ENCODE data around the gene CHN2. TPM values are rescaled to one million over a fixed set of nuclear protein-coding genes. Genes with fewer than 3 reads are reported as not detected.
A peak's percentile ranks its signal among the peaks of the same experiment; 100 is the strongest.

The CHN2 gene
- total RNA-seq, 1 experiment from 2014 or later = 5.1 TPM

DNA sequence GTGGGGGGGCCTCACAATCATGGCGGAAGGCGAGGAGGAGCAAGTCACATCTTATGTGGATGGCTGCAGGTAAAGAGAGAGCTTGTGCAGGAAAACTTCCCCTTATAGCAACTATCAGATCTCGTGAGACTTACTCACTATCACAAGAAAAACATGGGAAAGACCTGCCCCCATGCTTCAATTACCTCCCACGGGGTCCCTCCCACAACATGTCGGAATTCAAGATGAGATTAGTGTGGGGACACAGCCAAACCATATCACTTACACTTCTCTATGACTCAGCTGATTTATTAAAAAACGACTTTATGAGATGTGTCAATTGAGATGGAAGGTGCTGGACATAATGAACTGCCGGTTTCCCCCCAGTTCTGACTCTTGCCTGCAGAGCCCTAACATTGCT is 23.8 kb upstream of the CHN2 start:
- CTCF ChIA-PET = interaction anchor here (0.5 kb wide), 1 partner anchor 10 kb away, joined by 3 read pairs; no protein-coding TSS in a partner anchor
- H3K9me3 Mint-ChIP-seq (ENCODE audit: unreplicated experiment) = no peaks in the 10 kb centered on the region
- H3K36me3 Mint-ChIP-seq (ENCODE audit: insufficient read depth, unreplicated experiment) = no peaks in the 10 kb centered on the region
- no peaks in the 10 kb centered on the region for H3K4me1 Mint-ChIP-seq (ENCODE audit: insufficient read depth, unreplicated experiment)
- no peak for TF ChIP-seq CTCF (IDR thresholded peaks at IDR 0.05; ENCODE audit: unreplicated experiment)
- intact Hi-C loops (cut with micrococcal nuclease) = no loop called here
- H3K27me3 Mint-ChIP-seq (ENCODE audit: insufficient read depth, unreplicated experiment) = no peaks in the 10 kb centered on the region
- POLR2A ChIA-PET = interaction anchor here (0.7 kb wide), 1 partner anchor 80 kb away, joined by 3 read pairs; no protein-coding TSS in a partner anchor
- no peak overlapping the region for H3K4me3 Mint-ChIP-seq (ENCODE audit: unreplicated experiment)
- H3K27ac Mint-ChIP-seq (ENCODE audit: low read depth, unreplicated experiment) = no peak overlapping the region
- no TSS peak for BruUV-seq (replicated peaks)
- DNase-seq (ENCODE audit: unreplicated experiment) = no peak

DNA sequence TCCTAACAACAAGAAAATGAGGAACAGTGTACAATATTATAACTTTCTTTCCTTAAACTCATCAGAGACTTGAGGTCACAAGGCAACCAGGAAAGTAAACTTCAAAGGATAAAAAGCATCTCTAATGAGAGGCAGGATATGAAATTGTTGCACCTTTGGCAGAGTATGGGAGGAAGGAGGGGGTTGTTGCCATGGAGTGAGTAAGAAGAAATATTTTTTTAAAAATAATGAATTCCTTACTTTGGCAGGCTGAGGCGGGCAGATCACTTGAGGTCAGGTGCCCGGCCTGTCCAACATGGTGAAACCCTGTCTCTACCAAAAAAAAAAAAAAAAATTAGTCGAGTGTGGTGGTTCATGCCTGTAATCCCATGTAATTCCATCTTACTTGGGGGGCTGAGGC is 21.1 kb upstream of the CHN2 start:
- H3K27me3 Mint-ChIP-seq (ENCODE audit: insufficient read depth, unreplicated experiment) = no peaks in the 10 kb centered on the region
- no peak overlapping the region for H3K4me3 Mint-ChIP-seq (ENCODE audit: unreplicated experiment)
- H3K9me3 Mint-ChIP-seq (ENCODE audit: unreplicated experiment) = no peaks in the 10 kb centered on the region
- intact Hi-C loops (cut with micrococcal nuclease) = no loop called here
- ChIA-PET CTCF (interaction anchor here (0.6 to 3.6 kb wide), 6 partner anchors 10 to 305 kb away, joined by 3 to 24 read pairs (median 4); no protein-coding TSS in a partner anchor), POLR2A (interaction anchor here (0.6 kb wide), 2 partner anchors 15 to 24 kb away, joined by 3 read pairs; no protein-coding TSS in a partner anchor)
- no peak for DNase-seq (ENCODE audit: unreplicated experiment)
- no TSS peak for BruUV-seq (replicated peaks)
- H3K27ac Mint-ChIP-seq (ENCODE audit: low read depth, unreplicated experiment) = no peak overlapping the region
- H3K36me3 Mint-ChIP-seq (ENCODE audit: insufficient read depth, unreplicated experiment) = no peaks in the 10 kb centered on the region
- no peak for TF ChIP-seq CTCF (IDR thresholded peaks at IDR 0.05; ENCODE audit: unreplicated experiment)
- H3K4me1 Mint-ChIP-seq (ENCODE audit: insufficient read depth, unreplicated experiment) = peaks cover 7% of the 10 kb centered on the region

GRCh38 chr7:29177963-29178600 is 16.5 kb upstream of the CHN2 start:
- TF ChIP-seq CTCF (IDR thresholded peaks at IDR 0.05; ENCODE audit: unreplicated experiment) = no peak
- BruUV-seq (replicated peaks) = no TSS peak
- no peak for DNase-seq (ENCODE audit: unreplicated experiment)
- no peak overlapping the region for H3K4me3 Mint-ChIP-seq (ENCODE audit: unreplicated experiment)
- POLR2A ChIA-PET = no interaction called here
- H3K27ac Mint-ChIP-seq (ENCODE audit: low read depth, unreplicated experiment) = peak overlapping the region; percentile 5
- intact Hi-C loops (cut with micrococcal nuclease) = no loop called here
- no peaks in the 10 kb centered on the region for H3K36me3 Mint-ChIP-seq (ENCODE audit: insufficient read depth, unreplicated experiment)
- H3K4me1 Mint-ChIP-seq (ENCODE audit: insufficient read depth, unreplicated experiment) = peaks cover 7% of the 10 kb centered on the region
- no peaks in the 10 kb centered on the region for H3K27me3 Mint-ChIP-seq (ENCODE audit: insufficient read depth, unreplicated experiment)
- CTCF ChIA-PET = interaction anchor here (0.9 to 3.1 kb wide), 2 partner anchors 11 to 257 kb away, joined by 3 to 22 read pairs; no protein-coding TSS in a partner anchor
- H3K9me3 Mint-ChIP-seq (ENCODE audit: unreplicated experiment) = no peaks in the 10 kb centered on the region

GRCh38 chr7:29179115-29179514 is 15.5 kb upstream of the CHN2 start:
- no TSS peak for BruUV-seq (replicated peaks)
- Mint-ChIP-seq H3K36me3 (ENCODE audit: insufficient read depth, unreplicated experiment) (no peaks in the 10 kb centered on the region), H3K27ac (ENCODE audit: low read depth, unreplicated experiment) (no peak overlapping the region), H3K4me3 (ENCODE audit: unreplicated experiment) (no peak overlapping the region), H3K4me1 (ENCODE audit: insufficient read depth, unreplicated experiment) (peaks cover 7% of the 10 kb centered on the region), H3K27me3 (ENCODE audit: insufficient read depth, unreplicated experiment) (no peaks in the 10 kb centered on the region), H3K9me3 (ENCODE audit: unreplicated experiment) (no peaks in the 10 kb centered on the region)
- CTCF ChIA-PET = interaction anchor here (2.5 kb wide), 1 partner anchor 10 kb away, joined by 19 read pairs; no protein-coding TSS in a partner anchor
- no peak for TF ChIP-seq CTCF (IDR thresholded peaks at IDR 0.05; ENCODE audit: unreplicated experiment)
- intact Hi-C loops (cut with micrococcal nuclease) = no loop called here
- POLR2A ChIA-PET = no interaction called here
- no peak for DNase-seq (ENCODE audit: unreplicated experiment)
